Epithelial cell of esophagus (primary cell): ENCODE measurements around the gene AMIGO3.
"Not testable (repeated sequence)": the region's sequence is repeated elsewhere in the genome, so short reads cannot be mapped to it uniquely, and the experiment has no call there.

Source experiments
- DNase-seq: peaks from one replicate; pipeline ENCODE4 v3.0.0; 2010; ENCODE audit warnings: low read depth
- H3K4me3 ChIP-seq: 2 replicates; pipeline ENCODE4 v1.5.1; 2011; ENCODE audit warnings: mild to moderate bottlenecking, low read length, control low read depth
- CTCF ChIP-seq: IDR thresholded peaks from 2 replicates; pipeline ENCODE4 v1.5.1; 2011; ENCODE audit warnings: low read depth, mild to moderate bottlenecking, low read length, control low read depth, inconsistent platforms; ENCODE audit not compliant: insufficient read depth; ENCODE audit errors: missing control alignments

The AMIGO3 gene

GRCh38 chr3:49691481-49691880, 28.0 kb downstream of the AMIGO3 start:
- H3K4me3 ChIP-seq, DNase-seq: not testable (repeated sequence)

GRCh38 chr3:49690856-49691255, 28.6 kb downstream of the AMIGO3 start:
- not testable (repeated sequence) for H3K4me3 ChIP-seq, DNase-seq

GRCh38 chr3:49689908-49690624, 29.4 kb downstream of the AMIGO3 start:
- H3K4me3 ChIP-seq: peak overlapping the region; percentile 92
- not testable (repeated sequence) for DNase-seq

GRCh38 chr3:49689046-49689907, 30.2 kb downstream of the AMIGO3 start, which contains the start of the genes MST1 and RNF123:
MST1 (minus strand) TSS chr3:49689474; CDS start chr3:49688691, 783 bp downstream.
RNF123 (plus strand) TSS chr3:49689557; CDS start chr3:49691166, 1,609 bp downstream.
- DNase-seq: peak; percentile 87
- peak; percentile 33 for TF ChIP-seq CTCF

GRCh38 chr3:49688338-49689045, 31.0 kb downstream of the AMIGO3 start:
- H3K4me3 ChIP-seq: peak overlapping the region; percentile 92
- not testable (repeated sequence) for DNase-seq

More at GRCh38 chr3:49689046-49689907, 30.2 kb downstream of the AMIGO3 start, which contains the start of the genes MST1 and RNF123:
- H3K4me3 ChIP-seq: peak within 1 kb of the TSS; percentile 92

GRCh38 chr3:49687424-49687795, 32.1 kb downstream of the AMIGO3 start:
- not testable (repeated sequence) for DNase-seq, H3K4me3 ChIP-seq

- H3K4me3 ChIP-seq: peak overlapping the region; percentile 44
- peak; percentile 78 for DNase-seq
These were observed 32.6 kb downstream of the AMIGO3 start for GRCh38 chr3:49686769-49687423.

GRCh38 chr3:49686346-49686745, 33.1 kb downstream of the AMIGO3 start:
- DNase-seq: peak; percentile 54
- peak overlapping the region; percentile 44 for H3K4me3 ChIP-seq

GRCh38 chr3:49685846-49686245, 33.6 kb downstream of the AMIGO3 start:
- DNase-seq, H3K4me3 ChIP-seq: not testable (repeated sequence)

GRCh38 chr3:49685103-49685502, 34.4 kb downstream of the AMIGO3 start:
- H3K4me3 ChIP-seq, DNase-seq: not testable (repeated sequence)

GRCh38 chr3:49684453-49684852, 35.0 kb downstream of the AMIGO3 start:
- not testable (repeated sequence) for DNase-seq, H3K4me3 ChIP-seq

- no peak for DNase-seq
- no peak for TF ChIP-seq CTCF
- no peak overlapping the region for H3K4me3 ChIP-seq
These were observed 36.3 kb downstream of the AMIGO3 start for GRCh38 chr3:49683162-49683561.
